ENCODE data around the gene ZIC1.

ZIC1 gene

GRCh38 chr3:147404800-147405230 is 4.3 kb upstream of the ZIC1 start:
- no peak overlapping the region for H3K27ac ChIP-seq
- TF ChIP-seq ZFX (IDR thresholded peaks at IDR 0.05) (no peak), CTCF (conservative IDR thresholded peaks at IDR 0.05) (no peak)

DNA sequence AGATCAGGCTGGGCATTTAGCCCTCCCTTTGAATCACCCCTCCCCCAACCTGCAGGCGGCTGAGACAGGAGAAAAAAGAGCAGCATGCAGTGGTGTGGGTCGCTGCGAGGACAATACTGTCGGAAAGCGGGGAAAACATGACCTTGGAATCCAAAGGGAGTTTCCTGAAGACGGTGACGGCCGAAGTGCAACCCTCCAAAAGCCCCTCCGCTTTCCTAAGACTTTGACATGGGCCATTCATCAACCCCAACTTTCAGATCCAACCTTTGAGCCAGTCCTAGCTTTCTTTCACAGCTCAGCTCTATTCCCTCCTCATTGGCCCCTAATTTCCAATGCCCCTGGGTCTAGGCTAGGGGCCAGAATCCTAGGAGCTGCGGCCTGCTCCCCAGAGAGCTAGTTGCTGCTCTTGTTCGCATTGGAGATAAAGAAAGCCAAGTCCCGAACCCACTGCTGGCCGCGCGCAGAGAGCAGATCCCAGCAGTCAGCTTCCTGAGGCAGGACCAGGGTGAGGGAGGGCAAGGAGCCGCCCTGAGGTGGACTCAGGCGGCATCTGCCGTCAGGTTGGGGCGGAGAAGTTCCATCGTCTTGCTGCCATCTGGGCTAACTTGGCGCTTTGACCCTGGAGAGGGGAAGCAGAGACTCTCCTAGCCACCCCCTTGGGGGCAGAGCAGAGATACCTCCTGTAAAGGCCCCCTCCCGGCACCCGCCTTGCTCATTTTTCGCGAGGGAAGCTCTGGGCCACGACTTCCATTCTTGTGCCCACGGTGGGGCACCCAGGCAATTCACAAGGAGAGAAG is 3.7 kb upstream of the ZIC1 start:
- no peak overlapping the region for H3K27ac ChIP-seq
- TF ChIP-seq CTCF (conservative IDR thresholded peaks at IDR 0.05) (no peak), ZFX (IDR thresholded peaks at IDR 0.05) (no peak)

DNA sequence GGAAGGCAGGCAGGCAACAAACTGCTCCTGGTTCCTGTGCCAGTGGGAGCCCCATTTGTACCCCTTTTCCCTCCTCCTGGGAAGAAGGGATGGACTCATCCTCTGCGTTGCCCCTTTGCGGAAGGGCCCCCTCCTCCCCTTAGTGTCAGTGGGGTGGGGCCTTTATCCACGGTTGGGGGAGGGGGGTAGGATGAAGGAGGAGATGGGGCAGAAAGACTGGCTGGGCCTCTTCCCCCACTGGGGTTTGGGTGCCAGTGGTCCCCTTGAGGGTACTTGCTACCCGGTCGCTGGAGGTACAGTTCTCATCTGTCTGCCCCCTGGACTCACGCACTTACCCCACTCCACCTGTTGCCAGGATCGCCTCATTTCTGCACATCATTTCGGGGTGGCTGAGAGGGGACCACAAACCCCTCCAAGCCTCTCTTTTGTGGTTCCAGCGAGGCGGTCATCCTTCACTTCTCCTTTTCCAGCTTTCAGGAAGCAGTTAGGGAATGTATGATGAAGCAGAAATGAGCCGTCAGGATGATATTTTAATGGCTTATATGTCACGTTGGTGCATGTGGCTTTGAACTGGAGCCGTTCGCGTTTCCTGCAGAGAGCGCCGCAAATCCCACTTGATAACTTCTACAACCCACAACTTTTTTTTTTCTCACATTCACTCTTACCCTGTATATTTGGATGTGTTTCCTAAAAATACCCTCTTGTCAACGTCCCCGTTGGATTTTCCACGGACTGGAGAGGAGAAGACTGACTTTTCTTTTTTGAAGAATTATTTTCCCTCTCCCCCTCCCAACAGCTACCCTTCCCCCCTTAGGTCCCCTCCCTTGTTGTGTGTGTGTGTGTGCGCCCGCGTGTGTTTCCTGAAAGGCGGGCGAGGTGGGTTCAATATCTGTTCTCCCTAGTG is 2.9 kb upstream of the ZIC1 start, which contains the start of gene ZIC4:
Gene ZIC4 (minus strand): TSS at position 516 of the 904 bp plus-strand sequence. CDS start 3,746 bp downstream, outside the sequence.
- H3K27ac ChIP-seq = no peak within 1 kb of the TSS
- TF ChIP-seq CTCF (conservative IDR thresholded peaks at IDR 0.05) = no peak
- TF ChIP-seq ZFX (IDR thresholded peaks at IDR 0.05) = no peak

DNA sequence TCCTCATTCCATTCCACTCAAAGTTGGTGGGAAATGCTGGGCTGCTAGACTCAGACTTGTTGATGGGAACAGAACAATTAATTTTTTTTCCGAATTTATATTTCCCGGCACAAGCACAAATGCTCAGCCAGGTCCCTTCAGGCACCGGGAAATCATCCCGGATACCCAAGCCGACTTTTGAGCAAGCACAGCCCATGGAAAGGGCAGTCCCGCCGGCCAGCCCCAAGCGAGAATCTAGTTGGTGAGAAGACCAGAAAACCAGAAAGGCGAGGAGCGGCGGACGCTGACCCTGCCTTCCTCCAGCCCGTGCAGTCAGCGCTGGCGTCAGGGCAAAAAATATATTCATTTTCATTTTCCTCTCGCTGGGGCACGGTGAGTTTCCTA is 2.1 kb upstream of the ZIC1 start:
- no peak overlapping the region for H3K27ac ChIP-seq
- TF ChIP-seq CTCF (conservative IDR thresholded peaks at IDR 0.05) (no peak), ZFX (IDR thresholded peaks at IDR 0.05) (no peak)

GRCh38 chr3:147407498-147408187 is 1.5 kb upstream of the ZIC1 start:
- no peak overlapping the region for H3K27ac ChIP-seq
- TF ChIP-seq CTCF (conservative IDR thresholded peaks at IDR 0.05) (no peak), ZFX (IDR thresholded peaks at IDR 0.05) (no peak)

DNA sequence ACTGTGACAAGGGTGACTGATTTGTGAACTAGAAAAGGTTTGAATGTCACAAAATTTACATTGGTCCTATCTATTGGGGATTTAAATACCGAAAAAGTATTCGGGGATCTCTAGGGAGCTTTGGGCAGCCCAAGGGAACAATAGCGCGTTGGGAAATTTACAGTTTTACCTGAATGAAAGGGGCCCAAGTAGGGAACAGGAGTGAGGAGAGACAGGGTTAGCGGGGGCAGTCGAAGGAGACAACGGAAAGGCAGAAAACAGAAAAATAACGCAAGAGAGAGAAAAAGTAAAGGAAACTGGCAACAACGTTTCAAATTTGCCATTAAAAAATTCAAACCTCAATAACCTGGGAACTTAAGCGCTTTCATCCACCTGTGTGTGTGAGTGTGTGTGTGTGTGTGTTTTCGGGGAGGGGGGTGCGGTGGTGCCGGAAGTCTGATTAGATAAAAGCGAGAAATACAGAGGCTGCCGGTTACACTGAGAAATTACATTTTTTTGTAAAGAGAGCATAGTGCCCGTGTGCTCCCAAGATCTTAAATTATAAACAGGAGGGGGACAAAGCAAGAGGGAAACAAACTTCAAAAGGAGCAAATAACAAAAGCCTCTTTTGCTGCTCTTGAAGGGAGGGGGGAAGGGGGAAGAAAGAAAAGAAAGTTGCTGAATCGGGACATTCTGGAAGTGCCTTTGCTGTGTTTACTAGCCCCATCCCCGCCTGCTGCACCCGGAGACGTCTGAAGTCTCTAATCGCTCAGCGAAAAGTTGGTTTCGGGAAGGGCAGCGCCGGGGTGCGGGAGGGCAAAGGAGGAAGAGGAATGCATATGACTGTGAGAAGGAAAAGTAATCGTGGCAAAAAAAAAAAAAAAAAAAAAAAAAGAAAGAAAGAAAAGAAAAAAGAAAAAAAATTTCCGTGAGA is 721 bp upstream of the ZIC1 start:
- no peak overlapping the region for H3K27ac ChIP-seq
- TF ChIP-seq ZFX (IDR thresholded peaks at IDR 0.05) (no peak), CTCF (conservative IDR thresholded peaks at IDR 0.05) (no peak)
